ENCODE results near the gene RALGAPA1.

The RALGAPA1 gene

GRCh38 chr14:35504260-35504659 lies 304.8 kb downstream of the RALGAPA1 start:
- TF ChIP-seq EZH2phosphoT487 (IDR thresholded peaks at IDR 0.05; ENCODE audit: borderline replicate concordance, low read length) (no peak), CTCF (IDR thresholded peaks at IDR 0.05; ENCODE audit: low read depth, low read length, poor library complexity, severe bottlenecking) (no peak)
- H3K79me2 ChIP-seq (ENCODE audit: control insufficient read depth, low read length) = no peaks in the 10 kb centered on the region
- no peaks in the 10 kb centered on the region for H3F3A ChIP-seq (ENCODE audit: control insufficient read depth, insufficient read depth)
- H4K20me1 ChIP-seq (ENCODE audit: control insufficient read depth, insufficient read depth, low read depth, low read length) = no peaks in the 10 kb centered on the region
- no peaks in the 10 kb centered on the region for H3K36me3 ChIP-seq (ENCODE audit: control insufficient read depth, low read length)
- no peaks in the 10 kb centered on the region for H3K4me1 ChIP-seq (ENCODE audit: control insufficient read depth, low read length)
- no peak overlapping the region for H3K4me3 ChIP-seq (ENCODE audit: low read length)
- peaks cover 3% of the 10 kb centered on the region; the same call in 1 of the 2 replicates for H3K27me3 ChIP-seq (ENCODE audit: control insufficient read depth, low read length)
- H3K9me2 ChIP-seq (replicated peaks; ENCODE audit: control insufficient read depth, low read length) = no peaks in the 10 kb centered on the region
- no peak overlapping the region for H3K27ac ChIP-seq (ENCODE audit: low read depth, low read length)
- no peak overlapping the region for H3K4me2 ChIP-seq (ENCODE audit: low read length)
- H3K9me3 ChIP-seq (ENCODE audit: control insufficient read depth, insufficient read depth, low read length) = no peaks in the 10 kb centered on the region

DNA sequence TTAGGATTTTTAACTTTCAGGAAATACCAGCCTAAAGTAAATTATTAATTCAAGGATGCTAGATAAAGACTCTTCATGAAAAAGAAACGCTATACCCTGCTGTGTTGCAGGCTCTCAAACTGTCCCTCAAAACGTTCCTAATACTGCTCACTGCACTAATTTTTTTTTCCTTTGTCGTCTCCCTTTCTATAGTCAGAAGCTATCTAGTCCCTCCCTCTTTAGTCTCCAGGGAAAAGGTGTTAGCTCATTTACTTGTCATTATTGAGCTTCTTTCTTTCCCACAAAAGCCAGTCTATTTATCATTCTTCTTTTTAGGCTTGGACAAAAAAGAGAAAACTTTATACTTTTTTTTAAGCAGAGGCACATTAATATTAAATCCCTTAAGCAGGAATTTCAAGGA lies 305.4 kb downstream of the RALGAPA1 start:
- H3K9me3 ChIP-seq (ENCODE audit: control insufficient read depth, insufficient read depth, low read length) = no peaks in the 10 kb centered on the region
- no peak overlapping the region for H3K27ac ChIP-seq (ENCODE audit: low read depth, low read length)
- H3K27me3 ChIP-seq (ENCODE audit: control insufficient read depth, low read length) = peaks cover 3% of the 10 kb centered on the region; the same call in 1 of the 2 replicates
- no peaks in the 10 kb centered on the region for H3K79me2 ChIP-seq (ENCODE audit: control insufficient read depth, low read length)
- H3F3A ChIP-seq (ENCODE audit: control insufficient read depth, insufficient read depth) = no peaks in the 10 kb centered on the region
- no peaks in the 10 kb centered on the region for H3K9me2 ChIP-seq (replicated peaks; ENCODE audit: control insufficient read depth, low read length)
- no peak overlapping the region for H3K4me3 ChIP-seq (ENCODE audit: low read length)
- TF ChIP-seq EZH2phosphoT487 (IDR thresholded peaks at IDR 0.05; ENCODE audit: borderline replicate concordance, low read length) (no peak), CTCF (IDR thresholded peaks at IDR 0.05; ENCODE audit: low read depth, low read length, poor library complexity, severe bottlenecking) (no peak)
- no peaks in the 10 kb centered on the region for H3K4me1 ChIP-seq (ENCODE audit: control insufficient read depth, low read length)
- H3K4me2 ChIP-seq (ENCODE audit: low read length) = no peak overlapping the region
- H3K36me3 ChIP-seq (ENCODE audit: control insufficient read depth, low read length) = no peaks in the 10 kb centered on the region
- no peaks in the 10 kb centered on the region for H4K20me1 ChIP-seq (ENCODE audit: control insufficient read depth, insufficient read depth, low read depth, low read length)

DNA sequence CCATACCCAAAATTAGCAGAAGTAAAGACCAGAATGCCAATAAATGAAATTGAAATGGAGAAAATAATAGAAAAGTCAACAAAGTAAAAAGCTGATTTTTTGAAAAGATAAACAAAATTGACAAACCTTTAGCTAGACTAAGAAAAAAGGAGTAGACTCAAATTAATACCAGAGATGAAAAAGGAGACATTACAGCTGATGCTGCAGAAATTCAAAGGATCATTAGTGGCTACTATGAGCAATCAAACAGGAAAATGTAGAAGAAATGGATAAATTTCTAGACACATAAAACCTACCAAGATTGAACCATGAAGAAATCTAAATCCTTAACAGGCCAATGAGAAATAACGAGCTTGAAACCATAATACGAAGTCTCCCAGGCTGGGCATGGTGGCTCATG lies 309.9 kb downstream of the RALGAPA1 start:
- Histone ChIP-seq H4K20me1 (ENCODE audit: control insufficient read depth, insufficient read depth, low read depth, low read length) (no peaks in the 10 kb centered on the region), H3K9me2 (replicated peaks; ENCODE audit: control insufficient read depth, low read length) (no peaks in the 10 kb centered on the region), H3K27me3 (ENCODE audit: control insufficient read depth, low read length) (peaks cover 3% of the 10 kb centered on the region; the same call in 1 of the 2 replicates), H3K9me3 (ENCODE audit: control insufficient read depth, insufficient read depth, low read length) (no peaks in the 10 kb centered on the region), H3K4me1 (ENCODE audit: control insufficient read depth, low read length) (no peaks in the 10 kb centered on the region), H3K4me3 (ENCODE audit: low read length) (no peak overlapping the region), H3K4me2 (ENCODE audit: low read length) (no peak overlapping the region), H3F3A (ENCODE audit: control insufficient read depth, insufficient read depth) (no peaks in the 10 kb centered on the region), H3K79me2 (ENCODE audit: control insufficient read depth, low read length) (no peaks in the 10 kb centered on the region), H3K36me3 (ENCODE audit: control insufficient read depth, low read length) (no peaks in the 10 kb centered on the region), H3K27ac (ENCODE audit: low read depth, low read length) (no peak overlapping the region)
- TF ChIP-seq CTCF (IDR thresholded peaks at IDR 0.05; ENCODE audit: low read depth, low read length, poor library complexity, severe bottlenecking) (no peak), EZH2phosphoT487 (IDR thresholded peaks at IDR 0.05; ENCODE audit: borderline replicate concordance, low read length) (no peak)

Data from DOHH2 (cell line).